Peyer's patch (tissue), 4 donors: ENCODE results near the gene COL23A1.

ENCODE experiments used
- POLR2A ChIP-seq, 2 donors: fragments of 450-650 bp; IDR thresholded peaks; one replicate each; pipeline ENCODE4 v1.5.1; 2017; ENCODE audit warnings: antibody characterized with exemption in 2 of 2, mild to moderate bottlenecking in 2 of 2, moderate library complexity in 2 of 2
- TF ChIP-seq, protein P1 (sequence below), 6 experiments: fragments of 450-650 bp in 4 of 6; fragments of 200-600 bp in 2 of 6; sonication (generic) in 1 of 6; IDR thresholded peaks; one replicate each; pipeline ENCODE4 v1.5.1; 2017 to 2019; ENCODE audit warnings: antibody characterized with exemption in 6 of 6, mild to moderate bottlenecking in 3 of 6, moderate library complexity in 1 of 6

DNA sequence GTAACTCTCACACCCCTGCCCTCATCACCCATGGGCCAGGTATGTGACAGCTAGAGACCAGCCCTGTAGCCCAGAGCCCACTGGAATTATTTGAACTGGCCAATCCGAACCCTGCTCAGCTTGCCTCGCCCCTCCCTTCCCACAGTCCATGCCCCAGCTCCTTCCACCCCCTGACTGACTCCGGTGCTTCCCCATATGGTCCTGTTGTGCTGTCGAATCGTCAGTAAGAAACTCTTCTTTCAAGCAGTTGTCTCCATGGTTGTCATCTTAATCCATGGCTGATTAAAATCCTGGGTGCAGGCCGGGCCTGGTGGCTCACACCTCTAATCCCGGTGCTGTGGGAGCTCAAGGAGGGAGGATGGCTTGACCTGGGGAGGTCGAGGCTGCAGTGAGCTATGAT is 118.5 kb downstream of the COL23A1 start:
- TF ChIP-seq, protein P1, sequence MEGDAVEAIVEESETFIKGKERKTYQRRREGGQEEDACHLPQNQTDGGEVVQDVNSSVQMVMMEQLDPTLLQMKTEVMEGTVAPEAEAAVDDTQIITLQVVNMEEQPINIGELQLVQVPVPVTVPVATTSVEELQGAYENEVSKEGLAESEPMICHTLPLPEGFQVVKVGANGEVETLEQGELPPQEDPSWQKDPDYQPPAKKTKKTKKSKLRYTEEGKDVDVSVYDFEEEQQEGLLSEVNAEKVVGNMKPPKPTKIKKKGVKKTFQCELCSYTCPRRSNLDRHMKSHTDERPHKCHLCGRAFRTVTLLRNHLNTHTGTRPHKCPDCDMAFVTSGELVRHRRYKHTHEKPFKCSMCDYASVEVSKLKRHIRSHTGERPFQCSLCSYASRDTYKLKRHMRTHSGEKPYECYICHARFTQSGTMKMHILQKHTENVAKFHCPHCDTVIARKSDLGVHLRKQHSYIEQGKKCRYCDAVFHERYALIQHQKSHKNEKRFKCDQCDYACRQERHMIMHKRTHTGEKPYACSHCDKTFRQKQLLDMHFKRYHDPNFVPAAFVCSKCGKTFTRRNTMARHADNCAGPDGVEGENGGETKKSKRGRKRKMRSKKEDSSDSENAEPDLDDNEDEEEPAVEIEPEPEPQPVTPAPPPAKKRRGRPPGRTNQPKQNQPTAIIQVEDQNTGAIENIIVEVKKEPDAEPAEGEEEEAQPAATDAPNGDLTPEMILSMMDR (IDR thresholded peaks at IDR 0.05) = no peak
- TF ChIP-seq POLR2A (IDR thresholded peaks at IDR 0.05) = no peak
